PC-9 (cell line): ENCODE measurements around the gene MARVELD2. TPM values are rescaled to one million over a fixed set of nuclear protein-coding genes. Genes with fewer than 3 reads are reported as not detected.
"Not testable (repeated sequence)": the region's sequence is repeated elsewhere in the genome, so short reads cannot be mapped to it uniquely, and the experiment has no call there.

Experiments used
- BruUV-seq: library from RNA; stranded (reverse); fragments of 400-500 nt; replicated peaks from 2 replicates; lab custom pipeline; 2021; lab: Mats Ljungman, UMichigan
- CTCF ChIA-PET: fragments of 300-600 bp; sonication (Branson Sonifier 250); formaldehyde crosslinking; loops from one replicate; lab custom pipeline; 2022; ENCODE audit warnings: antibody characterized with exemption; lab: Charles Lee
- POLR2A ChIA-PET: fragments of 300-600 bp; sonication (Branson Sonifier 250); formaldehyde crosslinking; loops from one replicate; lab custom pipeline; 2022; ENCODE audit warnings: antibody characterized with exemption; ENCODE audit not compliant: unreplicated experiment; lab: Charles Lee
- DNase-seq, 2 experiments: peaks; one replicate each; pipeline versions ENCODE4 v3.0.0 to v3.0.0-alpha.2; 2015 to 2022; ENCODE audit warnings: mixed read lengths in 1 of 2
- H2AFZ ChIP-seq: fragments of 200-600 bp; sonication (generic); 2 replicates; pipeline ENCODE4 v1.8.1; 2017; ENCODE audit warnings: antibody characterized with exemption
- H3F3A ChIP-seq: fragments of 200-600 bp; sonication (generic); 2 replicates; pipeline ENCODE4 v1.8.1; 2017; ENCODE audit warnings: antibody characterized with exemption, mild to moderate bottlenecking, low read depth; ENCODE audit not compliant: insufficient read depth
- H3K27ac ChIP-seq: fragments of 200-600 bp; sonication (generic); 2 replicates; pipeline ENCODE4 v1.6.1; 2016; ENCODE audit warnings: mixed run types
- H3K27me3 ChIP-seq: fragments of 200-600 bp; sonication (generic); 2 replicates; pipeline ENCODE4 v1.6.1; 2016; ENCODE audit warnings: low read depth, mixed run types; ENCODE audit not compliant: insufficient read depth
- H3K36me3 ChIP-seq: fragments of 200-600 bp; sonication (generic); 2 replicates; pipeline ENCODE4 v1.6.1; 2016; ENCODE audit warnings: low read depth, mixed run types
- H3K4me1 ChIP-seq: fragments of 200-600 bp; sonication (generic); replicated peaks from 2 replicates; pipeline ENCODE4 v1.6.1; 2016; ENCODE audit warnings: mixed run types; ENCODE audit not compliant: insufficient read depth
- H3K4me2 ChIP-seq: fragments of 200-600 bp; sonication (generic); 2 replicates; pipeline ENCODE4 v1.6.1; 2017; ENCODE audit warnings: mixed run types
- H3K4me3 ChIP-seq: fragments of 200-600 bp; sonication (generic); 2 replicates; pipeline ENCODE4 v1.6.1; 2016; ENCODE audit warnings: mixed run types
- H3K79me2 ChIP-seq: fragments of 200-600 bp; sonication (generic); 2 replicates; pipeline ENCODE4 v1.6.1; 2017; ENCODE audit warnings: low read depth, mixed run types
- H3K9me2 ChIP-seq: fragments of 200-600 bp; sonication (generic); 2 replicates; pipeline ENCODE4 v1.8.1; 2017; ENCODE audit warnings: mild to moderate bottlenecking; ENCODE audit not compliant: insufficient read depth
- H3K9me3 ChIP-seq: fragments of 200-600 bp; sonication (generic); 2 replicates; pipeline ENCODE4 v1.8.1; 2016; ENCODE audit warnings: low read depth; ENCODE audit not compliant: insufficient read depth
- H4K20me1 ChIP-seq: fragments of 200-600 bp; sonication (generic); 2 replicates; pipeline ENCODE4 v1.8.1; 2017; ENCODE audit not compliant: insufficient read depth
- CTCF ChIP-seq: fragments of 200-600 bp; sonication (generic); conservative IDR thresholded peaks from 2 replicates; pipeline ENCODE4 v1.6.1; 2017; ENCODE audit warnings: mixed run types, antibody characterized with exemption, mild to moderate bottlenecking, moderate library complexity
- EZH2 ChIP-seq: fragments of 200-600 bp; sonication (generic); IDR thresholded peaks from 2 replicates; pipeline ENCODE4 v1.8.0; 2017; ENCODE audit warnings: antibody characterized with exemption, low read depth
- intact Hi-C: fragments of 100-400 bp; cut with micrococcal nuclease; formaldehyde crosslinking; loops from one replicate; pipeline ENCODE4 v1.10.0; 2022; ENCODE audit not compliant: unreplicated experiment
- total RNA-seq: library from RNA; stranded (reverse); gene quantifications from 2 replicates; pipeline ENCODE4 v1.2.3, GENCODE V29; 2021

Gene MARVELD2
- total RNA-seq, 1 experiment from 2014 or later = 21.0 TPM

GRCh38 chr5:69368458-69369339, 46.2 kb upstream of the MARVELD2 start:
- Histone ChIP-seq H3K27me3 (no peaks in the 10 kb centered on the region), H3F3A (0 out of 2 replicates have a peak, but pooled peaks cover 2% of the 10 kb centered on the region), H3K79me2 (peaks cover 75% of the 10 kb centered on the region), H3K9me2 (no peaks in the 10 kb centered on the region), H3K4me1 (peaks cover 19% of the 10 kb centered on the region), H2AFZ (peak overlapping the region; percentile 87), H3K36me3 (peaks cover 24% of the 10 kb centered on the region), H3K27ac (peak overlapping the region; percentile 98), H3K4me2 (peak overlapping the region; percentile 79), H4K20me1 (peaks cover 18% of the 10 kb centered on the region), H3K9me3 (no peaks in the 10 kb centered on the region), H3K4me3 (peak overlapping the region; percentile 94)
- intact Hi-C loops = loop anchor here (5.0 kb wide), 1 partner anchor 36 kb away; the partner anchor contains the start of gene CCDC125
- BruUV-seq = TSS peak; percentile 62
- ChIA-PET CTCF (no interaction called here), POLR2A (interaction anchor here (0.6 kb wide), 1 partner anchor 104 kb away, joined by 6 read pairs; no protein-coding TSS in a partner anchor)
- no peak for TF ChIP-seq EZH2
- no peak for TF ChIP-seq CTCF
- peak; percentile 3 to 38 for DNase-seq

GRCh38 chr5:69369340-69370121, 45.4 kb upstream of the MARVELD2 start, which contains the start of the genes AK6, RAD17 and TAF9:
AK6 (minus strand) TSS chr5:69369520; CDS start chr5:69369490, 30 bp downstream.
RAD17 (plus strand) TSS chr5:69369818; CDS start chr5:69372209, 2,391 bp downstream.
TAF9 (minus strand) TSS chr5:69369520; CDS start chr5:69365737, 3,783 bp downstream.
- DNase-seq = peak; percentile 80 to 90
- no peaks in the 10 kb centered on the region for H3K9me2 ChIP-seq
- H3K4me2 ChIP-seq = peak within 1 kb of the TSS; percentile 79
- ChIA-PET POLR2A (interaction anchor here (0.5 to 0.7 kb wide), 3 partner anchors 28 to 276 kb away, joined by 3 to 6 read pairs (median 3); no protein-coding TSS in a partner anchor), CTCF (no interaction called here)
- peak within 1 kb of the TSS; percentile 87 for H2AFZ ChIP-seq
- peak within 1 kb of the TSS; percentile 98 for H3K27ac ChIP-seq
- H3K79me2 ChIP-seq = peaks cover 68% of the 10 kb centered on the region
- no peaks in the 10 kb centered on the region for H3K9me3 ChIP-seq
- H3K27me3 ChIP-seq = no peaks in the 10 kb centered on the region
- H4K20me1 ChIP-seq = peaks cover 15% of the 10 kb centered on the region
- H3K4me3 ChIP-seq = peak within 1 kb of the TSS; percentile 94
- intact Hi-C loops = loop anchor here (5.0 kb wide), 1 partner anchor 37 kb away; the partner anchor contains the start of gene CCDC125
- no TSS peak for BruUV-seq
- peaks cover 19% of the 10 kb centered on the region for H3K4me1 ChIP-seq
- H3F3A ChIP-seq = 0 out of 2 replicates have a peak, but pooled peaks cover under 1% of the 10 kb centered on the region
- peaks cover 22% of the 10 kb centered on the region for H3K36me3 ChIP-seq
- no peak for TF ChIP-seq CTCF
- TF ChIP-seq EZH2 = no peak

- Histone ChIP-seq H3K36me3 (peaks cover 17% of the 10 kb centered on the region; the same call in 1 of the 2 replicates), H2AFZ (peak overlapping the region; percentile 87), H3K4me2 (peak overlapping the region; percentile 79), H3K4me3 (peak overlapping the region; percentile 94), H4K20me1 (peaks cover 11% of the 10 kb centered on the region), H3K4me1 (peaks cover 19% of the 10 kb centered on the region), H3K79me2 (peaks cover 60% of the 10 kb centered on the region)
- DNase-seq, H3K9me2 ChIP-seq, H3K9me3 ChIP-seq, H3K27me3 ChIP-seq, BruUV-seq, H3K27ac ChIP-seq, H3F3A ChIP-seq, intact Hi-C loops, CTCF ChIA-PET: not testable (repeated sequence)
- POLR2A ChIA-PET = interaction anchor here (0.6 to 0.7 kb wide), 2 partner anchors 41 to 277 kb away, joined by 3 to 6 read pairs; no protein-coding TSS in a partner anchor
Measured at GRCh38 chr5:69370335-69370734, 44.6 kb upstream of the MARVELD2 start.
